ENCODE results near the gene RNF25. TPM values are rescaled to one million over a fixed set of nuclear protein-coding genes. Genes with fewer than 3 reads are reported as not detected.

Gene RNF25
- total and polyA plus RNA-seq, 2 of the 4 experiments (the other 2 are of a cell fraction): 56.5 to 78.1 TPM

- DNase-seq (no peak), ATAC-seq (ENCODE audit: low read depth) (no peak)
- no peak overlapping the region for H3K56ac ChIP-seq (ENCODE audit: extremely low read depth, insufficient read depth, low read length)
- 100% methylated on average over 5 of the region's 10 CpGs; no CpG with 5 or more reads in 1 of the 2 experiments for WGBS, 2 experiments (ENCODE audit: extremely low coverage in 2 of 2, insufficient read length in 1 of 2)
- H3K23ac ChIP-seq (ENCODE audit: low read depth, low read length): no peak overlapping the region
- ChIA-PET CTCF (no interaction called here), POLR2A (ENCODE audit: unreplicated experiment) (no interaction called here)
- H3K9ac ChIP-seq (ENCODE audit: low read depth, low read length): no peak overlapping the region
- in situ Hi-C loops (cut with MboI; ENCODE audit: low sequenced_read_pairs) (no loop called here), dilution Hi-C loops (cut with HindIII; ENCODE audit: low sequenced_read_pairs, unreplicated experiment) (no loop called here), intact Hi-C loops (cut with micrococcal nuclease) (loop anchor here (10.0 kb wide), 1 partner anchor 169 kb away; no protein-coding TSS in a partner anchor)
- no peak overlapping the region for H4K5ac ChIP-seq (ENCODE audit: low read depth, low read length)
- H3K79me1 ChIP-seq (ENCODE audit: low read depth in 1 of 2, low read length in 2 of 2): peaks cover 8 to 16% of the 10 kb centered on the region in 2 experiments; a peak in 3 of 4 replicates
- no peak overlapping the region for H2BK5ac ChIP-seq (ENCODE audit: low read depth, low read length, poor library complexity, severe bottlenecking)
- no peak overlapping the region for H3K4me2 ChIP-seq (ENCODE audit: low read depth, low read length)
- no peak overlapping the region for H2AK9ac ChIP-seq (replicated peaks; ENCODE audit: low read depth, low read length, poor library complexity)
- no peak overlapping the region for H2BK120ac ChIP-seq (ENCODE audit: low read depth, low read length)
- peaks cover 71% of the 10 kb centered on the region for H3K36me3 ChIP-seq (ENCODE audit: control insufficient read depth, insufficient read depth, low read length)
- no peak overlapping the region for H3K18ac ChIP-seq (ENCODE audit: low read depth, low read length)
- BruUV-seq (replicated peaks): no TSS peak
- no peak overlapping the region for H3K4me3 ChIP-seq (ENCODE audit: insufficient read depth, low read depth, low read length)
- H3K27ac ChIP-seq (ENCODE audit: insufficient read depth, low read length): no peak overlapping the region
- no peak overlapping the region for H2AK5ac ChIP-seq (ENCODE audit: low read depth, low read length)
- peaks cover 3% of the 10 kb centered on the region for H4K20me1 ChIP-seq (ENCODE audit: insufficient read depth, low read length)
- no peak overlapping the region for H2BK15ac ChIP-seq (ENCODE audit: low read depth, low read length)
- no peaks in the 10 kb centered on the region for H3K4me1 ChIP-seq (ENCODE audit: control insufficient read depth, insufficient read depth, low read length)
- H2BK20ac ChIP-seq (ENCODE audit: low read depth, low read length): no peak overlapping the region
- TF ChIP-seq POLR2A (IDR thresholded peaks at IDR 0.05; ENCODE audit: low read depth, low read length): no peak
- TF ChIP-seq RAD21 (IDR thresholded peaks at IDR 0.05; ENCODE audit: low read length): no peak
- no peak for TF ChIP-seq FOS (IDR thresholded peaks at IDR 0.05; ENCODE audit: low read depth, low read length)
- no peak for TF ChIP-seq SMC3 (IDR thresholded peaks at IDR 0.05; ENCODE audit: low read depth, low read length)
- TF ChIP-seq RCOR1 (IDR thresholded peaks at IDR 0.05; ENCODE audit: insufficient replicate concordance, low read length): no peak
- H4K91ac ChIP-seq (ENCODE audit: insufficient read depth, low read depth, low read length): no peak overlapping the region
- H3K14ac ChIP-seq (replicated peaks; ENCODE audit: low read depth, low read length): no peak overlapping the region
- no peak overlapping the region for H3K4ac ChIP-seq (ENCODE audit: low read depth, low read length)
- H4K8ac ChIP-seq (ENCODE audit: low read depth in 2 of 2, low read length in 2 of 2): no peak overlapping the region
- no peaks in the 10 kb centered on the region for H3K9me3 ChIP-seq (ENCODE audit: control insufficient read depth, insufficient read depth, low read length)
- no peaks in the 10 kb centered on the region for H3K27me3 ChIP-seq (ENCODE audit: control insufficient read depth, insufficient read depth, low read length)
- no peak overlapping the region for H2AFZ ChIP-seq (replicated peaks; ENCODE audit: low read length, poor library complexity)
- no peaks in the 10 kb centered on the region for H3K9me1 ChIP-seq (ENCODE audit: insufficient read depth, low read length)
Observed at GRCh38 chr2:218643751-218644310, 28.0 kb downstream of the RNF25 start.
